SK-N-SH (cell line): Measurements from ENCODE around the gene PARD3.

Source experiments
- MEF2A ChIP-seq: IDR thresholded peaks from 2 replicates; pipeline ENCODE4 v1.4.0; 2012; ENCODE audit warnings: low read depth, borderline replicate concordance
- SMC3 ChIP-seq: IDR thresholded peaks from 2 replicates; pipeline ENCODE4 v1.6.1; 2012; ENCODE audit warnings: low read depth, low read length, improper control_type of control experiment
- TF ChIP-seq, protein P1 (sequence below): fragments of 200-600 bp; sonication (generic); IDR thresholded peaks from 2 replicates; pipeline ENCODE4 v1.6.1; 2017; ENCODE audit warnings: antibody characterized with exemption, mild to moderate bottlenecking, moderate library complexity
- TF ChIP-seq, protein P2 (sequence below): IDR thresholded peaks from 2 replicates; pipeline ENCODE4 v1.4.0; 2012; ENCODE audit warnings: low read depth

DNA sequence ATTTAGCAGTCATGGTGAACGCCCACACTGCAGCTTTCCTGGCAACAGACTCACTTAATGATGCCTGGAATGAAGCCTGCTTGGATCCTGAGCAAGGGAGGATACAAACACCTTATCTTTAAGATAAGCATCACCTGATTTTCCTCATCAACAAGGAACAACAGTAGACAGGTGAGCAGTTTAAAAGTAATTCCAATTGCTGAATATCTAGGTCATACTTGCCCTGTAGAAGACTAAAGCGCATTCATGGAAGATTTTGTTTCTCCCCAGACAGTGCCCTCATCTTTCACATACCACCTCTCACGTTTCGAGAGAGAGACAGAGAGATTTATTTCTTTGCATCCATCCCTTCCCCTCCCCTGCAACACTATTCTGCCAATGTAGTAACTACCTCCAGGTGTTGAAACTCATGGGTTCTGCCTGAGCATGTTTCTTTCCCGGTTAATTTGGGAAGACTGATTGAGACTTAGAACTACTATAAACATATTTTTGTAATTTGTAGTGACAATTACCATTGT is 660.7 kb downstream of the PARD3 start:
- TF ChIP-seq MEF2A: no peak
- TF ChIP-seq, protein P1, sequence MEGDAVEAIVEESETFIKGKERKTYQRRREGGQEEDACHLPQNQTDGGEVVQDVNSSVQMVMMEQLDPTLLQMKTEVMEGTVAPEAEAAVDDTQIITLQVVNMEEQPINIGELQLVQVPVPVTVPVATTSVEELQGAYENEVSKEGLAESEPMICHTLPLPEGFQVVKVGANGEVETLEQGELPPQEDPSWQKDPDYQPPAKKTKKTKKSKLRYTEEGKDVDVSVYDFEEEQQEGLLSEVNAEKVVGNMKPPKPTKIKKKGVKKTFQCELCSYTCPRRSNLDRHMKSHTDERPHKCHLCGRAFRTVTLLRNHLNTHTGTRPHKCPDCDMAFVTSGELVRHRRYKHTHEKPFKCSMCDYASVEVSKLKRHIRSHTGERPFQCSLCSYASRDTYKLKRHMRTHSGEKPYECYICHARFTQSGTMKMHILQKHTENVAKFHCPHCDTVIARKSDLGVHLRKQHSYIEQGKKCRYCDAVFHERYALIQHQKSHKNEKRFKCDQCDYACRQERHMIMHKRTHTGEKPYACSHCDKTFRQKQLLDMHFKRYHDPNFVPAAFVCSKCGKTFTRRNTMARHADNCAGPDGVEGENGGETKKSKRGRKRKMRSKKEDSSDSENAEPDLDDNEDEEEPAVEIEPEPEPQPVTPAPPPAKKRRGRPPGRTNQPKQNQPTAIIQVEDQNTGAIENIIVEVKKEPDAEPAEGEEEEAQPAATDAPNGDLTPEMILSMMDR: no peak
- TF ChIP-seq, protein P2, sequence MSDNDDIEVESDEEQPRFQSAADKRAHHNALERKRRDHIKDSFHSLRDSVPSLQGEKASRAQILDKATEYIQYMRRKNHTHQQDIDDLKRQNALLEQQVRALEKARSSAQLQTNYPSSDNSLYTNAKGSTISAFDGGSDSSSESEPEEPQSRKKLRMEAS: no peak
- no peak for TF ChIP-seq SMC3
